Measurements from ENCODE around the gene FAM210A.
A peak's percentile ranks its signal among the peaks of the same experiment; 100 is the strongest.

FAM210A gene, protein sequence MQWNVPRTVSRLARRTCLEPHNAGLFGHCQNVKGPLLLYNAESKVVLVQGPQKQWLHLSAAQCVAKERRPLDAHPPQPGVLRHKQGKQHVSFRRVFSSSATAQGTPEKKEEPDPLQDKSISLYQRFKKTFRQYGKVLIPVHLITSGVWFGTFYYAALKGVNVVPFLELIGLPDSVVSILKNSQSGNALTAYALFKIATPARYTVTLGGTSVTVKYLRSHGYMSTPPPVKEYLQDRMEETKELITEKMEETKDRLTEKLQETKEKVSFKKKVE

DNA sequence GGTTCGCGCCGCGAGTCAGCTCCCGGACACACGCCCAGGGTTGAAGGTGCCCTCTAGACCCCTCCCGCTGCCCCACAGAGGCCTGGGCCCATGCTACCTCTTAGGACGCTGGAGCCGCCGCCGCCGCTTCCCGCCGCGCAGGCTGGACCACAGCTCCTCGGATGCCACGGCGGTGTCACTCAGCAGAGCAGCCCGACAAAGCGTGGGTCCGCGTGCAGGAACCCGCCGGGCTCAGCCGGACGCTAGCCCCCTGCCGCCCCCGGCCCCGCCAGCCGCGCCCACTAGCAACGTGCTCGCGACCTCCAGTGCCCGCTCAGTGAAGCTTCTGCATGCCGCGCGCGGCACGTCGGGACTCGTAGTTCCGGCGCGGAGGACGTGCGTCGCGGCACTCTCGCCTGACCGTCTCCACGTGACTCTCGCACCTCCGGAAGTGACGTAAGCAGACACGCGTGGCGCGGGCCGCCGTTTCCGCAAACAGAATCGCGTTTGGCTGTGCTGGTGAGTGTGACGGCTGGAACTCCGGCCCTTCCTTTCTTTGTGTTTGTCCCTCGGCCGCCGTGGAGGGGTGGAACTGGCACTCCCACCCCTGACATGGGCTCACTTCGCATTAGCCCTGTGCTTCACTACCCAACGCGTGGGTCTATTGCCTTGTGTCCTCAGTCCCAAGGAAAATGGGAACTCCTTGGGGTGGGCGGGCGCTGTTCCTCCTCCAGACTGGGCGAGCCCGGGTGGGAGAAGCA, at the start of gene FAM210A, which contains the start of gene RNMT:
Gene FAM210A, minus strand, starts transcription at position 327 of the 740 bp plus-strand sequence. CDS start 44,481 bp downstream, outside the sequence.
Gene RNMT, plus strand, starts transcription at position 442 of the 740 bp plus-strand sequence. CDS start 4,845 bp downstream, outside the sequence.
- H3K4me3 ChIP-seq (replicated peaks; ENCODE audit: low read depth, low read length): peak within 1 kb of the TSS; percentile 84
- DNase-seq (ENCODE audit: extremely low read depth, low read depth): peak; percentile 83
- TF ChIP-seq, protein P1, sequence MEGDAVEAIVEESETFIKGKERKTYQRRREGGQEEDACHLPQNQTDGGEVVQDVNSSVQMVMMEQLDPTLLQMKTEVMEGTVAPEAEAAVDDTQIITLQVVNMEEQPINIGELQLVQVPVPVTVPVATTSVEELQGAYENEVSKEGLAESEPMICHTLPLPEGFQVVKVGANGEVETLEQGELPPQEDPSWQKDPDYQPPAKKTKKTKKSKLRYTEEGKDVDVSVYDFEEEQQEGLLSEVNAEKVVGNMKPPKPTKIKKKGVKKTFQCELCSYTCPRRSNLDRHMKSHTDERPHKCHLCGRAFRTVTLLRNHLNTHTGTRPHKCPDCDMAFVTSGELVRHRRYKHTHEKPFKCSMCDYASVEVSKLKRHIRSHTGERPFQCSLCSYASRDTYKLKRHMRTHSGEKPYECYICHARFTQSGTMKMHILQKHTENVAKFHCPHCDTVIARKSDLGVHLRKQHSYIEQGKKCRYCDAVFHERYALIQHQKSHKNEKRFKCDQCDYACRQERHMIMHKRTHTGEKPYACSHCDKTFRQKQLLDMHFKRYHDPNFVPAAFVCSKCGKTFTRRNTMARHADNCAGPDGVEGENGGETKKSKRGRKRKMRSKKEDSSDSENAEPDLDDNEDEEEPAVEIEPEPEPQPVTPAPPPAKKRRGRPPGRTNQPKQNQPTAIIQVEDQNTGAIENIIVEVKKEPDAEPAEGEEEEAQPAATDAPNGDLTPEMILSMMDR (IDR thresholded peaks at IDR 0.05; ENCODE audit: low read depth, low read length, missing control alignments): no peak

DNA sequence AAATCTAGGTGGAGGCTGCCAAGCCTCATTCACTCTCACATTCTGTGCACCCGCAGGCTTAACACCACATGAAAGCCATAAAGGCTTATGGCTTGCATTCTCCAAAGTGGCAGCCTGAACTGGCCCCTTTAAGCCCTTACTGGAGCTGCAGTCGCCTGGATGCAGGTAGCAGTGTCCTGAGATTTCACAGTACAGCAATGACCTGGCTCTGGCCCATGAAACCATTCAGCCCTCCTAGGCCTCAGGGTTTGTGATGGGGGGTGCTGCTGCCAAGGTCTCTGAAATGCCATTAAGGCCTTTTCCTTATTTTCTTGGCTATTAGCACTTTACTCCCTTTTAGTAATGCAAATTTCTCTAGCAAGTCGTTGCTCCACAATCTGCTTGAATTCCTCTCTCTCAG, 48.7 kb upstream of the FAM210A start:
- TF ChIP-seq, protein P1 (IDR thresholded peaks at IDR 0.05; ENCODE audit: low read depth, low read length, missing control alignments): no peak
- DNase-seq (ENCODE audit: extremely low read depth, low read depth): no peak
- H3K4me3 ChIP-seq (replicated peaks; ENCODE audit: low read depth, low read length): no peak overlapping the region

DNA sequence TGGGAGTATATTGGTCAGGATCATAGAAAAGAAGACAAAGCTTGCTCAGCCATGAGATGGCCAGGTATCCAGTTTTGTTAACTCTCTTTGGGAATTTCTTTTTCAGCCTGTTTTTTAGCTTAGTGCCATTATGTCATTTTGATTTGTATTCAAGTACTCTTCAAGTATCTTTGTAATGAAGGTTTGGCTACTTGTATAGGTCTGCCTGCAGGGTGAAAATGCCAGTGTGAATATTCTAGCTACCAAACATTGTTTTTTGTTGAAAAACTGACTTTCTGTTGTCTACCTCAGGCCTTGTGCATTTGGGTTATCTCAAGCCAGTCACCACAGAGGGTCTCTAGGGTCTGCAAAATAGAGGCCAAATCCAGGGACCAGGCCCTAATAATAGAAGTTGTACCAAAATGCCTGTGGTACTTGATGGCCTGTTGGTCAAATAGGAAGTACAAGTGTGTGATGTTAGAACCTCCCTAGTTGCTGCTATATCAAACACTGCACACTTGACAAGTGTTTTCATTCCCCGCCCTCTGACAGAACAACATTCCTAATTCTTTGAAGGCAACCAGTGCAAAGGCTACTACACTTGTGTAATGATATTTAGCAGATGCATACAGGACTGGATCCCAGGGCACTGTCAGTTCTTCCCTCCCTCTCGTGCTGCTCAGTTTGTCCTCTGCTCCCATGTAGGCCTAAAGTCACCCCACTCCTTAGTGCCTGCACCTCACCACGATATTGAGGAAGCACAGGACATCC, 36.5 kb upstream of the FAM210A start:
- TF ChIP-seq, protein P1 (IDR thresholded peaks at IDR 0.05; ENCODE audit: low read depth, low read length, missing control alignments): no peak
- no peak for DNase-seq (ENCODE audit: extremely low read depth, low read depth)
- no peak overlapping the region for H3K4me3 ChIP-seq (replicated peaks; ENCODE audit: low read depth, low read length)

DNA sequence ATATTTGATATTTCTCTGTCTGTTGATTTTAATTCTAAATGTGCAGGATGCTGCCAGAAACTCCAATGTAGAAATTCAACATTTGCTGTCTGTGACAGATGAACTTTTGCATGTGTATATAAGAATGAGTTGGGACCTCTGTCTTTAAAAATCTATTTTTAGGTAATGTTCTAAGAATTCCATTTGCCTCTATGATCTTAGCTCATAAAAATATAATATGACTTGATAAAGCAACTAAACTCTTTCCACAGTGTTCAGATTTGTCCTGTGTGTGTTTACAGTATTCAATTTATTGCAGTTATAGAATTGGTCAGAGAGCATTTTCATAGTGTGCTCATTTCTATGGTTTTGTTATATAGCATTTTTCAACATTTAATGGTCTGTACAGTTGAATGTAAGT, 33.7 kb upstream of the FAM210A start:
- DNase-seq (ENCODE audit: extremely low read depth, low read depth): no peak
- H3K4me3 ChIP-seq (replicated peaks; ENCODE audit: low read depth, low read length): no peak overlapping the region
- TF ChIP-seq, protein P1 (IDR thresholded peaks at IDR 0.05; ENCODE audit: low read depth, low read length, missing control alignments): no peak

DNA sequence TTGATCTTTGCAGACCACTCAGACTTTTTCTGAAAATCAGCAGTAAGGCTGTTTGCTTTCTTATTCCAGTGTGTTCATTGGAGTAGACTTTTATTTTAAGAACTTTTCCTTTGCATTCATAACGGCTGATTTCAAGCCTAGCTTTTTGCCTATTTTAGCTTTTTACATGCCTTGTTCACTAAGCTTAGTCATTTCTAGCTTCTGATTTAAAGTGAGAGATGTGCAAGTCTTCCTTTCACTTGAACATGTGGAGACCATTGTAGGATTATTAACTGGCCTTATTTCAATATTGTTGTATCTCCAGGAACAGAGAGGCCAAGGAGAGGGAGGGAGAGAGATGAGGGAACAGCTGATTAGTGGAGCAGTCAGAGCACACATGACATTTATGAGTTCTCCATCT, 32.3 kb upstream of the FAM210A start:
- no peak overlapping the region for H3K4me3 ChIP-seq (replicated peaks; ENCODE audit: low read depth, low read length)
- TF ChIP-seq, protein P1 (IDR thresholded peaks at IDR 0.05; ENCODE audit: low read depth, low read length, missing control alignments): no peak
- DNase-seq (ENCODE audit: extremely low read depth, low read depth): no peak

DNA sequence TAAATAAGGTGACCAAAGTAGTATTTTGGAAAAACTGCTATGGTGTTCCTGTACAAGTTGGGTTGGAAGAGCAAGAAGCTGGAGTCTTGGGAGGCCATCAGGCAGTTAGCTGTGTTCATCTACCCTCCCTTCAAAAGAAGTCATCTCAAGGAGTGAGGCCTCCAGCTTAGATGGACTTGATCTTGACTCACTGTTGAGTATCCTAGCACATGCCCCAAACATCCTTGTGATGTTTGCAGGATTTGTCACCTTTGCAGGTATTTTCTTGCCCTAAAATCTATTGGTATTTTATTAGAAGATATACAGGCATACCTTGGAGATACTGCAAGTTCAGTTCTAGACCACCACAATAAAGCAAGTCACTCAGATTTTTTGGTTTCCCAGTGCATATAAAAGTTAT, 30.3 kb upstream of the FAM210A start:
- DNase-seq (ENCODE audit: extremely low read depth, low read depth): no peak
- H3K4me3 ChIP-seq (replicated peaks; ENCODE audit: low read depth, low read length): no peak overlapping the region
- TF ChIP-seq, protein P1 (IDR thresholded peaks at IDR 0.05; ENCODE audit: low read depth, low read length, missing control alignments): no peak
